H9 (cell line): ENCODE data around the gene LMOD1. TPM values are rescaled to one million over a fixed set of nuclear protein-coding genes. Genes with fewer than 3 reads are reported as not detected.

Experiments
- DNase-seq: peaks from one replicate; pipeline ENCODE4 v3.0.0-alpha.2; 2017
- H2AFZ ChIP-seq: one replicate; pipeline ENCODE4 v1.6.1; 2013; ENCODE audit warnings: mild to moderate bottlenecking, low read length, control low read depth, moderate library complexity
- H2AK5ac ChIP-seq: 2 replicates; pipeline ENCODE4 v1.6.1; 2013; ENCODE audit warnings: low read length, control low read depth, mixed read lengths; ENCODE audit not compliant: insufficient read length
- H2BK120ac ChIP-seq: one replicate; pipeline ENCODE4 v1.6.1; 2013; ENCODE audit warnings: low read depth, mild to moderate bottlenecking, low read length, control low read depth, inconsistent platforms; ENCODE audit not compliant: poor library complexity, severe bottlenecking
- H2BK12ac ChIP-seq: 2 replicates; pipeline ENCODE4 v1.6.1; 2013; ENCODE audit warnings: low read length, control low read depth, mixed read lengths, low read depth; ENCODE audit not compliant: insufficient read length
- H2BK15ac ChIP-seq: 2 replicates; pipeline ENCODE4 v1.6.1; 2013; ENCODE audit warnings: low read depth, low read length, control low read depth
- H2BK20ac ChIP-seq: one replicate; pipeline ENCODE4 v1.6.1; 2013; ENCODE audit warnings: low read depth, mild to moderate bottlenecking, low read length, control low read depth, inconsistent platforms; ENCODE audit not compliant: poor library complexity, severe bottlenecking
- H2BK5ac ChIP-seq: 2 replicates; pipeline ENCODE4 v1.6.1; 2013; ENCODE audit warnings: low read length, control low read depth, mixed read lengths; ENCODE audit not compliant: insufficient read length
- H3K14ac ChIP-seq: 2 replicates; pipeline ENCODE4 v1.6.1; 2013; ENCODE audit warnings: low read length, control low read depth; ENCODE audit not compliant: insufficient read depth
- H3K18ac ChIP-seq: 2 replicates; pipeline ENCODE4 v1.6.1; 2013; ENCODE audit warnings: low read depth, mild to moderate bottlenecking, mixed read lengths, low read length, control low read depth; ENCODE audit not compliant: insufficient read length
- H3K23ac ChIP-seq: 2 replicates; pipeline ENCODE4 v1.6.1; 2013; ENCODE audit warnings: low read length, control low read depth, mixed read lengths, low read depth; ENCODE audit not compliant: insufficient read length
- H3K23me2 ChIP-seq: 2 replicates; pipeline ENCODE4 v1.6.1; 2013; ENCODE audit warnings: low read depth, mild to moderate bottlenecking, mixed read lengths, low read length, control low read depth; ENCODE audit not compliant: insufficient read length, poor library complexity, severe bottlenecking
- H3K27ac ChIP-seq: 2 replicates; pipeline ENCODE4 v1.5.1; 2013; ENCODE audit warnings: low read length, control low read depth, mixed read lengths, low read depth; ENCODE audit not compliant: insufficient read length
- H3K27me3 ChIP-seq: 2 replicates; pipeline ENCODE4 v1.6.1; 2013; ENCODE audit warnings: low read length, control low read depth, inconsistent platforms; ENCODE audit not compliant: insufficient read depth
- H3K4ac ChIP-seq: 2 replicates; pipeline ENCODE4 v1.6.1; 2013; ENCODE audit warnings: low read depth, mild to moderate bottlenecking, control low read depth, inconsistent platforms, low read length, moderate library complexity
- H3K4me1 ChIP-seq: 2 replicates; pipeline ENCODE4 v1.6.1; 2013; ENCODE audit warnings: low read length, control low read depth, inconsistent platforms; ENCODE audit not compliant: insufficient read depth
- H3K4me2 ChIP-seq: 2 replicates; pipeline ENCODE4 v1.6.1; 2013; ENCODE audit warnings: low read length, control low read depth, mixed read lengths; ENCODE audit not compliant: insufficient read length, insufficient read depth
- H3K56ac ChIP-seq: 2 replicates; pipeline ENCODE4 v1.6.1; 2013; ENCODE audit warnings: low read depth, mild to moderate bottlenecking, mixed read lengths, low read length, control low read depth; ENCODE audit not compliant: insufficient read length
- H3K79me1 ChIP-seq: 2 replicates; pipeline ENCODE4 v1.6.1; 2013; ENCODE audit warnings: low read depth, mild to moderate bottlenecking, moderate library complexity, low read length, control low read depth, inconsistent platforms; ENCODE audit not compliant: insufficient read depth, poor library complexity, severe bottlenecking
- H3K79me2 ChIP-seq: 2 replicates; pipeline ENCODE4 v1.6.1; 2013; ENCODE audit warnings: low read length, control low read depth, inconsistent platforms; ENCODE audit not compliant: insufficient read depth
- H3K9ac ChIP-seq: 2 replicates; pipeline ENCODE4 v1.6.1; 2013; ENCODE audit warnings: low read length, control low read depth, mixed read lengths; ENCODE audit not compliant: insufficient read length; ENCODE audit errors: extremely low read depth
- H3K9me3 ChIP-seq: one replicate; pipeline ENCODE4 v1.6.1; 2013; ENCODE audit warnings: low read depth, low read length, inconsistent platforms; ENCODE audit not compliant: control insufficient read depth
- H3T11ph ChIP-seq: one replicate; pipeline ENCODE4 v1.6.1; 2013; ENCODE audit warnings: mild to moderate bottlenecking, low read length, control low read depth, inconsistent platforms
- H4K20me1 ChIP-seq: one replicate; pipeline ENCODE4 v1.6.1; 2013; ENCODE audit not compliant: control insufficient read depth, insufficient read length, insufficient read depth
- H4K5ac ChIP-seq: 2 replicates; pipeline ENCODE4 v1.6.1; 2013; ENCODE audit warnings: low read depth, mild to moderate bottlenecking, mixed read lengths, low read length, control low read depth; ENCODE audit not compliant: insufficient read length
- H4K8ac ChIP-seq: replicated peaks from 2 replicates; pipeline ENCODE4 v1.6.1; 2013; ENCODE audit warnings: low read length, control low read depth, mixed read lengths, low read depth; ENCODE audit not compliant: insufficient read length
- H4K91ac ChIP-seq: 2 replicates; pipeline ENCODE4 v1.6.1; 2013; ENCODE audit warnings: low read depth, mild to moderate bottlenecking, moderate library complexity, mixed read lengths, low read length, control low read depth; ENCODE audit not compliant: insufficient read length
- H3K27ac Mint-ChIP-seq, 3 experiments: 2 replicates in 2 of 3; 3 replicates in 1 of 3; pipeline ENCODE4 v1.8.0; 2020 to 2021; ENCODE audit warnings: mixed read lengths in 3 of 3, mild to moderate bottlenecking in 1 of 3, moderate library complexity in 1 of 3
- H3K27me3 Mint-ChIP-seq: 2 replicates; pipeline ENCODE4 v1.8.0; 2021; ENCODE audit warnings: low read depth, mild to moderate bottlenecking, moderate library complexity, mixed read lengths
- H3K36me3 Mint-ChIP-seq, 3 experiments: 2 replicates in 2 of 3; 3 replicates in 1 of 3; pipeline ENCODE4 v1.8.0; 2020 to 2021; ENCODE audit warnings: low read depth in 3 of 3, mixed read lengths in 3 of 3; ENCODE audit not compliant: insufficient read depth in 1 of 3
- H3K4me1 Mint-ChIP-seq, 2 experiments: 2 replicates each; pipeline ENCODE4 v1.8.0; 2020; ENCODE audit warnings: mixed read lengths in 2 of 2
- H3K4me3 Mint-ChIP-seq, 2 experiments: 2 replicates in 1 of 2; 3 replicates in 1 of 2; pipeline ENCODE4 v1.8.0; 2020 to 2021; ENCODE audit warnings: mild to moderate bottlenecking in 2 of 2, mixed read lengths in 2 of 2, moderate library complexity in 1 of 2
- H3K9me3 Mint-ChIP-seq, 2 experiments: 2 replicates in 1 of 2; 3 replicates in 1 of 2; pipeline ENCODE4 v1.8.0; 2020; ENCODE audit warnings: mild to moderate bottlenecking in 2 of 2, mixed read lengths in 2 of 2, moderate library complexity in 1 of 2
- WGBS: extraction: QIAGEN DNeasy Blood & Tissue Kit; methylation state at CpG from one replicate; pipeline ENCODE4 v1.1.7; 2013; ENCODE audit warnings: missing lambda C conversion rate, low lambda C conversion rate, mixed read lengths; ENCODE audit not compliant: insufficient read length; ENCODE audit errors: extremely low coverage; 5-methylcytosine and 5-hydroxymethylcytosine counted together
- total RNA-seq: library from RNA; stranded (reverse); gene quantifications from 2 replicates; pipeline ENCODE4 v1.2.1, GENCODE V29; 2021
- TF ChIP-seq, protein P1 (sequence below): fragments of 200-600 bp; sonication (generic); conservative IDR thresholded peaks from 3 replicates; pipeline ENCODE4 v1.8.0; 2021; ENCODE audit warnings: antibody characterized with exemption, mild to moderate bottlenecking

Gene LMOD1
- total RNA-seq, 1 experiment from 2014 or later: 0.31 TPM

GRCh38 chr1:201876148-201876818 is 70.1 kb downstream of the LMOD1 start:
- no peak overlapping the region for H3K4me3 Mint-ChIP-seq
- no peak overlapping the region for H2AFZ ChIP-seq
- no peaks in the 10 kb centered on the region for H3K9me3 Mint-ChIP-seq
- H2BK15ac ChIP-seq: no peak overlapping the region
- H4K8ac ChIP-seq: no peak overlapping the region
- H3K27ac Mint-ChIP-seq: no peak overlapping the region; a peak in 2 of 7 replicates
- no peak overlapping the region for H2BK12ac ChIP-seq
- H3K27ac ChIP-seq: no peak overlapping the region
- no peak overlapping the region for H3K18ac ChIP-seq
- H3K4ac ChIP-seq: no peak overlapping the region
- H4K20me1 ChIP-seq: no peaks in the 10 kb centered on the region
- H3K79me1 ChIP-seq: no peaks in the 10 kb centered on the region
- H3K14ac ChIP-seq: no peak overlapping the region
- H3K27me3 ChIP-seq: no peaks in the 10 kb centered on the region
- no peak overlapping the region for H2BK5ac ChIP-seq
- H3K4me1 ChIP-seq: no peaks in the 10 kb centered on the region
- no peak overlapping the region for H3K9ac ChIP-seq
- no peak overlapping the region for H4K91ac ChIP-seq
- no peak overlapping the region for H3K56ac ChIP-seq
- TF ChIP-seq, protein P1, sequence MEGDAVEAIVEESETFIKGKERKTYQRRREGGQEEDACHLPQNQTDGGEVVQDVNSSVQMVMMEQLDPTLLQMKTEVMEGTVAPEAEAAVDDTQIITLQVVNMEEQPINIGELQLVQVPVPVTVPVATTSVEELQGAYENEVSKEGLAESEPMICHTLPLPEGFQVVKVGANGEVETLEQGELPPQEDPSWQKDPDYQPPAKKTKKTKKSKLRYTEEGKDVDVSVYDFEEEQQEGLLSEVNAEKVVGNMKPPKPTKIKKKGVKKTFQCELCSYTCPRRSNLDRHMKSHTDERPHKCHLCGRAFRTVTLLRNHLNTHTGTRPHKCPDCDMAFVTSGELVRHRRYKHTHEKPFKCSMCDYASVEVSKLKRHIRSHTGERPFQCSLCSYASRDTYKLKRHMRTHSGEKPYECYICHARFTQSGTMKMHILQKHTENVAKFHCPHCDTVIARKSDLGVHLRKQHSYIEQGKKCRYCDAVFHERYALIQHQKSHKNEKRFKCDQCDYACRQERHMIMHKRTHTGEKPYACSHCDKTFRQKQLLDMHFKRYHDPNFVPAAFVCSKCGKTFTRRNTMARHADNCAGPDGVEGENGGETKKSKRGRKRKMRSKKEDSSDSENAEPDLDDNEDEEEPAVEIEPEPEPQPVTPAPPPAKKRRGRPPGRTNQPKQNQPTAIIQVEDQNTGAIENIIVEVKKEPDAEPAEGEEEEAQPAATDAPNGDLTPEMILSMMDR: peak; percentile 46; the same call in 2 of the 3 replicates
- no peak overlapping the region for H3T11ph ChIP-seq
- H4K5ac ChIP-seq: no peak overlapping the region
- no peak overlapping the region for H3K4me2 ChIP-seq
- H3K23ac ChIP-seq: no peak overlapping the region
- no peak overlapping the region for H2AK5ac ChIP-seq
- H2BK120ac ChIP-seq: no peak overlapping the region
- H3K23me2 ChIP-seq: no peaks in the 10 kb centered on the region
- H3K79me2 ChIP-seq: no peaks in the 10 kb centered on the region
- no peak overlapping the region for H2BK20ac ChIP-seq
- H3K36me3 Mint-ChIP-seq: peaks cover 32 to 65% (median 51%) of the 10 kb centered on the region in 3 experiments
- DNase-seq: no peak
- H3K27me3 Mint-ChIP-seq: no peaks in the 10 kb centered on the region
- H3K9me3 ChIP-seq: no peaks in the 10 kb centered on the region
- WGBS: no CpG with 5 or more reads among the region's 8 CpGs
- peaks cover 8% of the 10 kb centered on the region in 2 experiments for H3K4me1 Mint-ChIP-seq
